HG03571 (cell line): ENCODE measurements around the gene ZBTB44.
"Not testable (repeated sequence)": the region's sequence is repeated elsewhere in the genome, so short reads cannot be mapped to it uniquely, and the experiment has no call there.

Source experiments
- ATAC-seq: cut with Tn5 transposase; IDR thresholded peaks from one replicate; pipeline ENCODE4 v1.9.1; 2021; ENCODE audit not compliant: unreplicated experiment

ZBTB44 gene

GRCh38 chr11:130251763-130252162, 63.0 kb downstream of the ZBTB44 start:
- not testable (repeated sequence) for ATAC-seq

DNA sequence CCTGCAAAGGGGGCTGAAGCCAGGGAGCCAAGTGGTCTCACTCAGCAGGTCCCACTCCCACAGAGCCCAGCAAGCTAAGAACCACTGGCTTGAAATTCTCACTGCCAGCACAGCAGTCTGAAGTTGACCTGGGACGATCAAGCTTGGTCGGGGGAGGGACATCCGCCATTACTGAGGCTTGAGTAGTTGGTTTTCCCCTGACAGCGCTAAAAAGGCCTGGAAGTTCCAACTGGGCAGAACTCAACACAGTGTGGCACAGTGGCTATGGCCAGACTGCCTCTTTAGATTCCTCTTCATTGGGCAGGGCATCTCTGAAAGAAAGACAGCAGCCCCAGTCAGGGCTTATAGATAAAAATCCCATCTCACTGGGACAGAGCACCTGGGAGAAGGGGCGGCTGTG, 64.8 kb downstream of the ZBTB44 start:
- not testable (repeated sequence) for ATAC-seq

DNA sequence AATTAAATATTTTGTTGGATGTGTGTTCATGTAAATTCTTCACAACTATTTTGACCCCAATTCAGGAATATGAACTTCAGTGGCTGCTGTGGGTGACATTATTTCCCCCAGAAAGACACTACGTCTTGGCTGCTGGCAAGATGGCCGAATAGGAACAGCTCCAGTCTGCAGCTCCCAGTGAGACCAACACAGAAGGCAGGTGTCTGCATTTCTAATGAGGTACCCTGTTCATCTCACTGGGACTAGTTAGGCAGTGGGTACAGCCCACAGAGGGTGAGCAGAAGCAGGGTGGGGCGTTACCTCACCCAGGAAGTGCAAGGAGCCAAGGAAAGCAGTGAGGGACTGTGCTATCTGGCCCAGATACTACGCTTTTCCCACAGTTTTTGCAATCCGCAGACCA, 65.3 kb downstream of the ZBTB44 start:
- no peak for ATAC-seq

GRCh38 chr11:130247319-130247718, 67.4 kb downstream of the ZBTB44 start:
- ATAC-seq, result no peak

DNA sequence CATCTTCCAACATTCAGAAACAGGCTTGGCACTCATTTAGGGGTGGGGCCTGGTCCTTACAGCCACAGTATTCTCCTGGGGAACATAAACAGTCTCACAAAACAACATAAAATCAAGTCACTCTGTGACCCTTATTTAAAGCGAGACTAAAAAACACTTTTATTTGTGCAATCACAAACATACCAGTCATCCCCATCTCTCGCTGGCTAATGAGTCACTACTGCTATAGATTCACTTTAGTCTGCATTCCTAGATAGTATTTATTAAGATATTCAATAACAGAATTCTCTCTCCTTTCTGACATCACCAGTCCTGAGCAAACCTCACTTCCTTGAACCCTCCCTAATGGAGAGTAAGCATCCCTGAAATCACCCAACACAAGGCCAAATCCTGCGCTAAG, 68.0 kb downstream of the ZBTB44 start:
- ATAC-seq, result no peak

DNA sequence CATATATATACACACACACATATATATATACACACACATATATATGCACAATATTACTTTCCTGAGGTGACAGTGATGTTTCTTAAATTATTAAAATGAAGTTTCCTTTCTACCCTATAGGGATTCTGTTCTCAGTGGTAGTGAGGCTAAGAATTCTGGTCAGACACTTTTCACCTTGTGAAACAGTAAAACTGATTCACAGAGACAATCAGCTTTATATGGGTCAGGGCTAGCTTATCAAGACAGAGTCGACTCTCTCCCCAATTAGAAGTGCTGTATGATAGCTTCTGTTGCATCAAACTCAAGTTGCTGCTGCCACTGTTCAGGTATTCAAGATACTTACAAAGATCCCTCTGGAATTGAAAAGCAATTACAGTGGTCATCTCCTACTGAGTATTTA, 68.4 kb downstream of the ZBTB44 start:
- ATAC-seq, result no peak

- ATAC-seq, result not testable (repeated sequence)
Observed at GRCh38 chr11:130245375-130245774, 69.3 kb downstream of the ZBTB44 start.

DNA sequence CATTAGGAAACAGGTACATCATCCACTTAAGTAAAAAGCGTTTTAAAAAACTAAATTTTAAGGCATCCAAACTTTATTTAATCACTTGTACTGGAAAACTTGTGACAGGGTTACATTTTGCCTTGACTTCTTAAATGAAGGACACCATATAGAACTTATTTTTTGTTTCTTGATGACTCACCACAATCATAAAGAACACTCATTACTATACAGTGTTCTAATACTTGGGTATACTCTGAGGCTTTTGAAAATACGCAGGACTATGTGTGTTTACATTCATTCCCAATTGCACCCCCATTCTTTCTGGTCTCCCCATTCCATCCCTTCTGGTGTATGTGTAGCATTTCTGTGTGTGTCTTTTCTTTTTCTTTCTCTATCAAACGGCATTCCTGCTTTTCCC, 69.9 kb downstream of the ZBTB44 start:
- ATAC-seq, result no peak

- no peak for ATAC-seq
Observed at GRCh38 chr11:130243816-130244215, 70.9 kb downstream of the ZBTB44 start.

GRCh38 chr11:130241713-130242112, 73.0 kb downstream of the ZBTB44 start:
- no peak for ATAC-seq

- ATAC-seq, result no peak
Observed at GRCh38 chr11:130237282-130238006, 77.3 kb downstream of the ZBTB44 start.

GRCh38 chr11:130234315-130234714, 80.4 kb downstream of the ZBTB44 start:
- no peak for ATAC-seq

GRCh38 chr11:130233888-130234287, 80.8 kb downstream of the ZBTB44 start:
- not testable (repeated sequence) for ATAC-seq

DNA sequence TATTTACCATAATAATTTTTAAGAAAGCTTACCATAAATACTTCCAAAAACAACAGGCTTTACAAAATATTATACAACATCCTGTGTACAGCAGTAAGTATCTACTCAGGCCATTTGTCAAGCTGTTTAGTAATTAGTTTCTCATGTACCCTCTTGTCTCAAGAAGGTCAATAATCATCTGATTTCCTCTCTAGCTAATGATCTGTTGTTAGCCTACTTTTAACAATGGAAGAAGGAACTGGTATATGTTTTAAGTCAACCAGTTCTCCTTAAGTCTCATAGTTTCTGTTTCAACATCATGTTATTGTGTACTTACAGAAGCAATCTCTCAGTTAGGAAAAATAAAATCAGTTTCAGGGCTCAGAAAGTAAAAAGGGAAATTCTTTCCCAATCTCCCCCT, 81.2 kb downstream of the ZBTB44 start:
- not testable (repeated sequence) for ATAC-seq

DNA sequence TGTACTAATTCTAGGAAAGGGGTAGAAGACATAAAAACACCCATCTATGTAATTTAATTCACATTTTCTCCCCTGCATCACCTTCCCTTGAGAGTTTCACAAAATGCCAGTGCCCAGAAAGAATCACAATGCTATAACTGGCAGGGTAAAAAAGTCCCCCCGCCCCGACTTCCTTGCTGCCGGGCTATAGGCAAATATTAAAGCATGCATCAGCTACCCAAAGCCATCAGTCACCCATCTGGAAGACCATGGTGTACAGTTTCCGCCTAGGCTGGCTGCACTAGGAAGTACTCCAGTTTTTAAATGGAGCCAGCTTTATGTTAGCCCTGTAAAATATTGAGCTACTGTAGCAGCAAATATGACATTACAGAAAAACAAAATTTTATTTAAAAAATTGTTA, 87.3 kb downstream of the ZBTB44 start:
- ATAC-seq, result no peak

- no peak for ATAC-seq
Observed at GRCh38 chr11:130223291-130223971, 91.3 kb downstream of the ZBTB44 start.

DNA sequence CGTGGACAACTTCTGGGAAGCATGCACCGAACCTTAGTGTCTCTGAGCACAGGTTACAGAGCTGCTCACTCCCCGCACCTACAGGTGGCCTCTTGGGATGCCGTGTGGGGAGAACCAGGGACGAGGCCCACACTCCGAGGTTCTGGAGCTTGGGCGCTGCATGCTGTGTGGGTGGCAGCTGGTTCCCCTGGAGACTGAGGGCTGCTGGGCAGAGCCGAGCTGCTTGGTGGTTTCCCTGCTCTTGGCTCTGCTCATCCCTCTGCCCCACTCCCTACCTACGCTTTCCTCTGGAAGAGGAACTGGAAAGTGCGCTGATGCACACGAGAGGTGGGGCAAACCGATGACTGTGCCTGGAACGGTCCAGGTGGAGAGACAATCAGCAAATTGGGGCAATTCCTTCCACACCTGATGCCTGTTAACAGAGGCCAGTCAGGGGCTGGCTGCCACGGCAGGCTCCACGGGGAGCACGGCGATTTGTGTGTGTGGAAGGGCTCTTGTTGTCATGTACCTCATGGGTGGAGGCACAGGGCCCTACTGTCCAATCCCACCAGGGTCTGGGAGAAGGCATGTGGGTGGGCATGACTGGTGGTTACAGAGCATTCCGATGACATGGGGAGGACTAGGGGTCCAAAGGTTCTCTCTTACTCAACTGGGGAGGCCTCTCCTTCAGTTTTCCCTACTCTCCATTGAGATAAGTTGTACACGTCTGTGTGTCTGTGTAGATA, 94.2 kb downstream of the ZBTB44 start:
- no peak for ATAC-seq

- no peak for ATAC-seq
Observed at GRCh38 chr11:130219148-130219547, 95.6 kb downstream of the ZBTB44 start.

DNA sequence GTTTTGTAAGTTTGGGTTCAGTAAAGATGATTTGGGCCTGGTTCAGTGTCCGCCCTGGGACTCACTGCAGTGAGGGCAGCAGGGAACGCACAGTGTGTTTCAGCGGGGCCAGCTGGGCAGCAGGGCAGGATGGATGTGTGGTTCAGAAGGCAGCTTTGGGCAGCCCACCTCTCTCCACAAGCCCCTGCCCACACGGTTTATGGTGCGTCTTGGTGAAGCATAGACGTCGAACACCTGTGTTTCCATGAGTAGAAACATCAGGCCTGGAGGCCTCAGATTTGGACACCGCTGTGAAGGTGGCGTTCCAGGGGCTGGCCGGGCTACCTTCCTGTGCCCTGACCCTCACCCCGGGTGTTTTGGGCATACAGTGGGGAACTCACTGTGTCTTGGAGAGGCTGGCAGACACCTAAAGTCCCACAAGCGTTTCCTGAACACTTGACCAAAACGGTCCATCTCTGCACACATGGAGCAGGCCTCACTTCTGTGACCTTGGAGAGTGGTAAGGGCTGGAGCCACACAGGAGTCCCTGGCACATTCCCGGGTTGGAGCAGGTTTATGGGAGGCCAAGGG, 96.1 kb downstream of the ZBTB44 start:
- ATAC-seq, result no peak

DNA sequence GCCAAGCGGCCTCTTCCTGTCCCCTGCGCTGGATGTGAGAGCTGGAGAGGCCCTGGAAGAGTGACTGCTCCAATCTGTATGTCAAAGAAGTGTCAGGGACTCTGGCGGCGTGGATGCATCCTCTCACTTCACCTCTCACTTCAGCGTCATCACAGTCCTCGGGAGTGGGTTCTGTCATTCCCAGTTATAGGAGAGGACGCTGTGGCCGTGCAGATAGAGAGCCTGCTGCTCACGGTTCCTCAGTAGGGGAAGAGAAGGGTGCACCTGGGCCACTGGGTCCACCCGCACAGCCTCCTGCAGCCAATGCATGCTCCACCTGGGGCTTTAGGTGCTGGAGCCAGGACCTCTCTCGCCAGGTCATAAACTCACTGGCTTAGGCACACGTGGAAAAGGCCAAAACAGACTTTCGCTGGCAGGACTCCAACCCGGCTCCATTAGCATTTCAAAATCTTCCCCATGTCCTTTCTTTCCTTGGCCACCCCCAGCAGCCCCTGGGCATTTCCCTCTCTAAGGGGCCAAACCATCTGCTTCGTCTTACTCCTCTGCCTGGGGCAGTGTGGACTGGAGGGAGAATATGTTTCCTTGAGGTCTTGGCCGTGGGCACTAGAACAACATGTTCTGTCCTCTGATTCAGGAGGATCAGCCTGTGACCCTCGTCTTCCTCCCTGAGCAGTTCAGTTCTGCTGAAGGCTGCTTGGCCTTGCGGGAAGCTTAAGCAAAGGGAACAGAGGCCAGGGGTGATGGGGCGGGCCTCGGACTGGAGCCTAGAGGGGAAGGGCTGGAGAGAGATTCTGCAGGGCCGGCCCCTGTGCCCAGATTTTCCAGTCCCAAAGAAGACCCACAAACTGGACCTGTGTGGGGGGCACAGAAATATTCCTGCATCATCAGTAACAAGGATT, 97.3 kb downstream of the ZBTB44 start:
- no peak for ATAC-seq
